DOHH2 (cell line): ENCODE results near the gene FFAR3.

Experiments
- CTCF ChIP-seq: fragments of 200-600 bp; sonication (generic); IDR thresholded peaks from one replicate; pipeline ENCODE4 v1.5.1; 2014; ENCODE audit warnings: antibody characterized with exemption, mild to moderate bottlenecking, low read depth, low read length; ENCODE audit not compliant: poor library complexity, severe bottlenecking
- EZH2phosphoT487 ChIP-seq: fragments of 200-600 bp; sonication (generic); IDR thresholded peaks from 2 replicates; pipeline ENCODE4 v1.6.1; 2017; ENCODE audit warnings: borderline replicate concordance, mild to moderate bottlenecking, antibody characterized with exemption, low read length, moderate library complexity, mixed read lengths

GRCh38 chr19:35383536-35383935 lies 25.3 kb downstream of the FFAR3 start:
- TF ChIP-seq CTCF: no peak
- no peak for TF ChIP-seq EZH2phosphoT487
